HG03103 (cell line): ENCODE measurements around the gene C17orf78.
"Not testable (repeated sequence)": the region's sequence is repeated elsewhere in the genome, so short reads cannot be mapped to it uniquely, and the experiment has no call there.

Source experiments
- ATAC-seq: cut with Tn5 transposase; IDR thresholded peaks from one replicate; pipeline ENCODE4 v1.9.1; 2021; ENCODE audit warnings: low read depth; ENCODE audit not compliant: unreplicated experiment

Gene C17orf78

GRCh38 chr17:37375706-37376105 lies at the start of gene C17orf78:
TSS of gene C17orf78 (plus strand) at chr17:37375985. CDS start at chr17:37376093, 108 bp downstream.
- ATAC-seq = no peak

- no peak for ATAC-seq
These were observed 48.3 kb upstream of the C17orf78 start for GRCh38 chr17:37327341-37328090.

- ATAC-seq = no peak
These were observed 36.9 kb upstream of the C17orf78 start for GRCh38 chr17:37338847-37339246.

GRCh38 chr17:37339321-37339720 lies 36.5 kb upstream of the C17orf78 start:
- ATAC-seq = no peak

GRCh38 chr17:37340804-37341203 lies 35.0 kb upstream of the C17orf78 start:
- no peak for ATAC-seq

GRCh38 chr17:37342589-37342988 lies 33.2 kb upstream of the C17orf78 start:
- no peak for ATAC-seq

GRCh38 chr17:37344519-37344918 lies 31.3 kb upstream of the C17orf78 start:
- no peak for ATAC-seq

GRCh38 chr17:37346863-37347402 lies 28.9 kb upstream of the C17orf78 start:
- ATAC-seq = not testable (repeated sequence)

GRCh38 chr17:37356796-37357569 lies 18.8 kb upstream of the C17orf78 start:
- ATAC-seq = not testable (repeated sequence)

- no peak for ATAC-seq
These were observed 17.5 kb upstream of the C17orf78 start for GRCh38 chr17:37358098-37358829.

- ATAC-seq = peak; percentile 84
These were observed 16.7 kb upstream of the C17orf78 start for GRCh38 chr17:37358830-37359681.

GRCh38 chr17:37359682-37360188 lies 16.1 kb upstream of the C17orf78 start:
- ATAC-seq = no peak

- ATAC-seq = no peak
These were observed 15.2 kb upstream of the C17orf78 start for GRCh38 chr17:37360632-37361031.

GRCh38 chr17:37361543-37361942 lies 14.2 kb upstream of the C17orf78 start:
- ATAC-seq = no peak

- no peak for ATAC-seq
These were observed 10.2 kb upstream of the C17orf78 start for GRCh38 chr17:37365589-37365988.

GRCh38 chr17:37368577-37368976 lies 7.2 kb upstream of the C17orf78 start:
- no peak for ATAC-seq

GRCh38 chr17:37373530-37374159 lies 2.1 kb upstream of the C17orf78 start:
- no peak for ATAC-seq

- ATAC-seq = no peak
These were observed 6.3 kb downstream of the C17orf78 start for GRCh38 chr17:37382056-37382455.

- ATAC-seq = no peak
These were observed 8.9 kb downstream of the C17orf78 start for GRCh38 chr17:37384560-37385149.
